Measurements from ENCODE around the gene TTLL9. TPM values are rescaled to one million over a fixed set of nuclear protein-coding genes. Genes with fewer than 3 reads are reported as not detected.

Gene TTLL9
- total RNA-seq, 4 donors from 2014 or later: 0.09 to 0.38 TPM; not detected in 2

GRCh38 chr20:31833931-31834521, 36.4 kb upstream of the TTLL9 start:
- no peaks in the 10 kb centered on the region for H3K36me3 ChIP-seq
- H3K4me3 ChIP-seq: no peak overlapping the region
- no peak overlapping the region for H3K27ac ChIP-seq
- DNase-seq: no peak
- no peak for TF ChIP-seq POLR2A (IDR thresholded peaks at IDR 0.05)
- TF ChIP-seq CTCF (IDR thresholded peaks at IDR 0.05): no peak
- no CpG with 5 or more reads among the region's 20 CpGs for WGBS, 2 donors
- H3K9me3 ChIP-seq: no peaks in the 10 kb centered on the region
- peaks cover 3 to 23% (median 19%) of the 10 kb centered on the region in 3 donors for H3K4me1 ChIP-seq
- peaks cover 0 to 22% (median 0%) of the 10 kb centered on the region in 4 donors for H3K27me3 ChIP-seq
- intact Hi-C loops (cut with DNase I): no loop called here

GRCh38 chr20:31835554-31835953, 34.9 kb upstream of the TTLL9 start:
- H3K27ac ChIP-seq: peak overlapping the region in 1 of 4 donors; percentile 10

GRCh38 chr20:31835977-31836852, 34.2 kb upstream of the TTLL9 start:
- Histone ChIP-seq H3K27me3 (peaks cover 0 to 26% (median 0%) of the 10 kb centered on the region in 4 donors), H3K4me1 (peaks cover 3 to 23% (median 19%) of the 10 kb centered on the region in 3 donors), H3K9me3 (no peaks in the 10 kb centered on the region), H3K36me3 (no peaks in the 10 kb centered on the region), H3K4me3 (no peak overlapping the region), H3K27ac (peak overlapping the region in 1 of 4 donors; percentile 10)
- 17 to 36% methylated on average over 2 to 10 of the region's 14 CpGs for WGBS, 2 donors
- DNase-seq: no peak
- TF ChIP-seq CTCF (IDR thresholded peaks at IDR 0.05) (no peak), POLR2A (IDR thresholded peaks at IDR 0.05) (no peak)
- intact Hi-C loops (cut with DNase I): no loop called here

More at GRCh38 chr20:31835554-31835953, 34.9 kb upstream of the TTLL9 start:
- H3K4me3 ChIP-seq: no peak overlapping the region
- intact Hi-C loops (cut with DNase I): no loop called here
- TF ChIP-seq POLR2A (IDR thresholded peaks at IDR 0.05) (no peak), CTCF (IDR thresholded peaks at IDR 0.05) (no peak)
- no peaks in the 10 kb centered on the region for H3K36me3 ChIP-seq
- WGBS, 2 donors: 80% methylated on average over 1 of the region's 9 CpGs
- no peaks in the 10 kb centered on the region for H3K9me3 ChIP-seq
- DNase-seq: no peak
- peaks cover 3 to 23% (median 19%) of the 10 kb centered on the region in 3 donors for H3K4me1 ChIP-seq
- H3K27me3 ChIP-seq: peaks cover 0 to 22% (median 0%) of the 10 kb centered on the region in 4 donors

- intact Hi-C loops (cut with DNase I): no loop called here
- no peaks in the 10 kb centered on the region for H3K36me3 ChIP-seq
- H3K9me3 ChIP-seq: no peaks in the 10 kb centered on the region
- no peak overlapping the region for H3K27ac ChIP-seq
- no peak overlapping the region for H3K4me3 ChIP-seq
- peaks cover 0 to 26% (median 0%) of the 10 kb centered on the region in 4 donors for H3K27me3 ChIP-seq
- H3K4me1 ChIP-seq: peaks cover 3 to 28% (median 19%) of the 10 kb centered on the region in 3 donors
- TF ChIP-seq POLR2A (IDR thresholded peaks at IDR 0.05): no peak
- no peak for TF ChIP-seq CTCF (IDR thresholded peaks at IDR 0.05)
- no peak for DNase-seq
- WGBS, 2 donors: 51% methylated on average over 2 of the region's 5 CpGs; no CpG with 5 or more reads in 1 of the 2 donors
These were observed 33.4 kb upstream of the TTLL9 start for GRCh38 chr20:31836853-31837608.

All from esophagus squamous epithelium (tissue), 5 donors.